ENCODE measurements around the gene PLCZ1.

GRCh38 chr12:18752280-18752920, 14.6 kb upstream of the PLCZ1 start:
- no peak for TF ChIP-seq CTCF (IDR thresholded peaks at IDR 0.05; ENCODE audit: extremely low read depth in 1 of 2, insufficient read depth in 1 of 2, low read depth in 1 of 2, low read length in 2 of 2)
- TF ChIP-seq MAX (IDR thresholded peaks at IDR 0.05; ENCODE audit: insufficient read depth, insufficient read length), result no peak
- TF ChIP-seq JUN (IDR thresholded peaks at IDR 0.05; ENCODE audit: borderline replicate concordance, insufficient read depth, insufficient read length, low read depth), result no peak
- no peak for TF ChIP-seq EZH2 (IDR thresholded peaks at IDR 0.05; ENCODE audit: borderline replicate concordance, low read depth, low read length, severe bottlenecking)
- no peak for TF ChIP-seq POLR2A (IDR thresholded peaks at IDR 0.05; ENCODE audit: low read depth, low read length)
- no peak for TF ChIP-seq MYC (IDR thresholded peaks at IDR 0.05; ENCODE audit: low read depth, low read length)
- no peak for TF ChIP-seq POLR2AphosphoS5 (IDR thresholded peaks at IDR 0.05; ENCODE audit: insufficient read depth, low read depth, low read length)
